ENCODE results near the gene VGLL2.

DNA sequence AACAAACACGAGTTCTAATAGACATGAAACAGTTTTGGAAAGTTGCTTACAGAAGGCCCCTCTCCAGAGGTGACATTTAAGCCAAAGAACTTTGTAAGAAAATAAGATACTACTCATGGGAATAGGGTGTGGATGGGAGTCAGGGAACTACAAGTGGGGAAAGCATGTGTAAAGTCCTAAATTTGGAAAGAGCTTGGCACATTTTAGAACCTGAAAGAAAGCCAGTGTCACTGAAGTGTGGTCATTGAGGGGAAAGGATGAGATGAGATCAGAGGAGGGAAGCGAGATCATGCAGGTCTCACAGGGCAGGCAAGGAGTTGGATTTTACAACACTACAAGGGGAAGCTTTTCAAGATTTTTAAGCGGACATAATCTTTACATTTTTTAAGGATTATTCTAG, 38.0 kb downstream of the VGLL2 start:
- TF ChIP-seq CHD2 (IDR thresholded peaks at IDR 0.05; ENCODE audit: low read depth, low read length) (no peak), NCOA2 (CRISPR knock-in tag; IDR thresholded peaks at IDR 0.05) (no peak), SRF (IDR thresholded peaks at IDR 0.05; ENCODE audit: low read depth, low read length) (no peak), STAT6 (CRISPR knock-in tag; IDR thresholded peaks at IDR 0.05; ENCODE audit: borderline replicate concordance) (no peak), MXD4 (CRISPR knock-in tag; IDR thresholded peaks at IDR 0.05) (no peak), ASH2L (IDR thresholded peaks at IDR 0.05; ENCODE audit: insufficient read length, low read depth, low read length) (no peak), HNRNPUL1 (IDR thresholded peaks at IDR 0.05; ENCODE audit: low read depth, low read length) (no peak), ZBTB49 (CRISPR knock-in tag; IDR thresholded peaks at IDR 0.05; ENCODE audit: borderline replicate concordance) (no peak), MNT (IDR thresholded peaks at IDR 0.05) (no peak)
